GM10248 (cell line): ENCODE results near the gene TAPBP.
"Not testable (repeated sequence)": the region's sequence is repeated elsewhere in the genome, so short reads cannot be mapped to it uniquely, and the experiment has no call there.

Source experiments
- CTCF ChIA-PET: fragments of 300-600 bp; sonication (Branson Sonifier 250); formaldehyde crosslinking; extraction: SDS; loops from one replicate; lab custom pipeline; 2021; ENCODE audit warnings: antibody characterized with exemption; lab: Yijun Ruan, JAX
- POLR2A ChIA-PET: fragments of 350-650 bp; sonication (Branson Sonifier 250); formaldehyde crosslinking; extraction: SDS; loops from one replicate; lab custom pipeline; 2020; ENCODE audit warnings: antibody characterized with exemption; lab: Yijun Ruan, JAX
- DNase-seq: peaks from one replicate; pipeline ENCODE4 v3.0.0; 2012; ENCODE audit errors: extremely low spot score
- TF ChIP-seq, protein P1 (sequence below): IDR thresholded peaks from 2 replicates; pipeline ENCODE4 v1.5.1; 2012; ENCODE audit warnings: mild to moderate bottlenecking, low read depth; ENCODE audit errors: extremely low read depth, missing control alignments, control extremely low read depth

The TAPBP gene

DNA sequence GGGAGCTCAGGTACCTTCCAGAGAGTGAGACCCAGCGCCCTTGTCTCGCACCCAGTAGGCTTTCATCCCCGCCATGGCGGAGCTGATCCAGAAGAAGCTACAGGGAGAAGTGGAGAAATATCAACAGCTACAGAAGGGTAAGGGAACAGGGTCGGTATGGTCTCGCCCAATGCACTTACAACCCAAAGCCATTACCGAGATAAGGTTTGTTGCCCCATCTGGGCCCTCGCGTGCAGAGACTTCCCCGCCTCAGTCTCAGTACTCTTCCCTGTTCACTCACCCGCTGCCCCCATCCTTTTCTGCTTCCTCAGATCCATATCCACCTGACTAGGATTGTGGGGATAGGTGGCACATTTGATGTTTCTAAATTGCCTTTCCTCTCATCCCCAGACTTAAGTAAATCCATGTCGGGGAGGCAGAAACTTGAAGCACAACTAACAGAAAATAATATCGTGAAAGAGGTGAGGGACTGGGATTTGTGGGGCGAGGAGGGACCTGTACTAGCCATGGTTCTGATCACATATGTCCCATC lies 24.0 kb downstream of the TAPBP start:
- no peak for DNase-seq
- ChIA-PET POLR2A (interaction anchor here (0.8 to 1.6 kb wide), 4 partner anchors 10 to 22 kb away, joined by 4 to 17 read pairs (median 9); partner anchors contain the start of genes B3GALT4, RGL2, RPS18 and VPS52), CTCF (interaction anchor here (1.2 to 4.1 kb wide), 7 partner anchors 9 to 411 kb away, joined by 3 to 37 read pairs (median 3); partner anchors contain the start of gene B3GALT4)
- TF ChIP-seq, protein P1, sequence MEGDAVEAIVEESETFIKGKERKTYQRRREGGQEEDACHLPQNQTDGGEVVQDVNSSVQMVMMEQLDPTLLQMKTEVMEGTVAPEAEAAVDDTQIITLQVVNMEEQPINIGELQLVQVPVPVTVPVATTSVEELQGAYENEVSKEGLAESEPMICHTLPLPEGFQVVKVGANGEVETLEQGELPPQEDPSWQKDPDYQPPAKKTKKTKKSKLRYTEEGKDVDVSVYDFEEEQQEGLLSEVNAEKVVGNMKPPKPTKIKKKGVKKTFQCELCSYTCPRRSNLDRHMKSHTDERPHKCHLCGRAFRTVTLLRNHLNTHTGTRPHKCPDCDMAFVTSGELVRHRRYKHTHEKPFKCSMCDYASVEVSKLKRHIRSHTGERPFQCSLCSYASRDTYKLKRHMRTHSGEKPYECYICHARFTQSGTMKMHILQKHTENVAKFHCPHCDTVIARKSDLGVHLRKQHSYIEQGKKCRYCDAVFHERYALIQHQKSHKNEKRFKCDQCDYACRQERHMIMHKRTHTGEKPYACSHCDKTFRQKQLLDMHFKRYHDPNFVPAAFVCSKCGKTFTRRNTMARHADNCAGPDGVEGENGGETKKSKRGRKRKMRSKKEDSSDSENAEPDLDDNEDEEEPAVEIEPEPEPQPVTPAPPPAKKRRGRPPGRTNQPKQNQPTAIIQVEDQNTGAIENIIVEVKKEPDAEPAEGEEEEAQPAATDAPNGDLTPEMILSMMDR = no peak

DNA sequence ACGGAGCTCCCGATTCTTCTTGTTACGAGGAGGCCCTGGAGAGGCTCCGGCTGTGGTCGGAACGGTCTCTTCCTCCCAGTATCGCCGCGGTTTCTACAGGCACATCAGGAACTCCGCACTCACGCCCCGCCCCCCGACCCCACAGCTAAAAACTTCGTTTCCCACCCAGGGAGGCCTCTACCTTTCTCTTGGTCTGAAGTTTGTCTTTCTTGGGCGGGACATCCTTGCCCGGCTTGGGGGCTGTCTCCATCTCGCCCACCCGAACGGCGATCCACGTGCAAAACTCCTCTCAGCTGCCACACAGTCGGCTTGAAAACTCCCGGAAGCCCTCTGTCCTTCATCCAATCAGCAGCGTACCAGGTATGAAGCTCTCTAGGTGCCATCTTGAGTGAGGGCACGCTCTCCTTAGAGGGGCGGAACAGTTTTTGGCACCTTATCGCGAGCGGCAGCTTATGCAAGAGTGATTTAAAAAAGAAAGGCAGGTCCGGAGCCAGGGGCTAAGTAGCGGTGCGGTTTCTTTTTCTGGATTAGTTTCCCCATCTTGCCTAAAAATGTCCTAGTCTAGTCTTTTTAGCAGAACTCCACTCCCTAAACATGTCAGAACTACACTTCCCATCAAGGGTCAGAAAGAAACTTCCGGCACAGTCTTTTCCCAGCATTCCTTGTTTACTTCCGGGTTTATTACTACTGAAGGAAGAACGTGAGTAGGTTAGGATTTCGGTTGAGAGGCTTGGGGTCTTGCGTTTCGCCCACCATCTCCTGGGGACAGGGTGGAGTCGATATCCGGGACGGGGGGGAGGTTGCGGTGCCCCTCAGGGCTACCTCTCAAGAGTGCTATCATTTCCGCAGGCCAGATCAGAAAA lies 24.7 kb downstream of the TAPBP start, which contains the start of the genes PFDN6 and WDR46:
Gene PFDN6, plus strand, starts transcription at position 681 of the 863 bp plus-strand sequence. CDS start 256 bp downstream, outside the sequence.
Gene WDR46, minus strand, starts transcription at position 319 of the 863 bp plus-strand sequence. Its CDS starts 69 bp downstream, at position 250.
- ChIA-PET POLR2A (interaction anchor here (0.6 to 1.6 kb wide), 8 partner anchors 9 to 317 kb away, joined by 4 to 17 read pairs (median 6); partner anchors contain the start of genes B3GALT4, RGL2, RPS18 and VPS52), CTCF (interaction anchor here (1.1 to 4.1 kb wide), 9 partner anchors 8 to 412 kb away, joined by 3 to 37 read pairs (median 4); partner anchors contain the start of genes B3GALT4 and RGL2)
- peak; percentile 94 for DNase-seq
- TF ChIP-seq, protein P1 = no peak

DNA sequence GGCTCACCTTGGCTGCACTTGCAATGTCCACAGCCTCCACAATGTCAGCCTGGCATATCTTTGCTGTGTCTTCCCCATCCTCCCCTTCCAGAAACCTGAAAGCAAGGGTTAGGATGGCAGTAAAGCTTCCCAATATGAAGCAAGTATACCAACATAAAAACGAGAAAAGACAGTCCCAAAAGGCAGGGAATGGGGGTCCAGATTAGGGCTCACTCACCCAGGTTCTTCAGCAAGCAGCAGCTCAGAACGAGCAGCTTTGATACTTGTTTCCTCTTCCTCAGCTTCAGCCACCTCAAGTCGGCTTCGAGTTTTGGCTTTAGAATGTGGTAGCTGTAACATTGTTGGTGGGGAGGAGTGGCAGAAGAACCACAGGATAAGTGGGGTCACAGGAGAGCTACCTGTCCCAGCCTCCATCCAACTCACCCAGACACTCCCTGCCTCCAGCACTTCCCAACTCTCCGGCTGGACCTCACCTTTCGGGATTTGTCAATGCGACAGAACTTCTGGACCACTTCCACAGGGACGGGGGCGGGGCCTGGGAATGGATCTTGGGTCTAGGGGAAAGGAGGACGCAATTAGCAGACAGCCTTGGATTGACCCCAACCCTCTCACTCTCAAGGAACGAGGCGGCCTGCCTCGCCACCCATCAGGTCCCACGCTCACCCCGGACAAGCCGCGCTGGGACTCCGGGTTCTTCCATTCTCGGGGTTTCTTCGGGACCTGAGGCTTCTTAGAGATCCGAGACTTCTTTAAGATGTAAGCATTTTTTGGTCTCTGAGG lies 25.5 kb downstream of the TAPBP start:
- TF ChIP-seq, protein P1 = no peak
- ChIA-PET POLR2A (interaction anchor here (0.6 to 1.6 kb wide), 7 partner anchors 8 to 316 kb away, joined by 3 to 17 read pairs (median 6); partner anchors contain the start of genes RGL2, RPS18 and VPS52), CTCF (interaction anchor here (1.0 to 4.1 kb wide), 8 partner anchors 7 to 138 kb away, joined by 3 to 37 read pairs (median 4); partner anchors contain the start of genes B3GALT4 and RGL2)
- no peak for DNase-seq

DNA sequence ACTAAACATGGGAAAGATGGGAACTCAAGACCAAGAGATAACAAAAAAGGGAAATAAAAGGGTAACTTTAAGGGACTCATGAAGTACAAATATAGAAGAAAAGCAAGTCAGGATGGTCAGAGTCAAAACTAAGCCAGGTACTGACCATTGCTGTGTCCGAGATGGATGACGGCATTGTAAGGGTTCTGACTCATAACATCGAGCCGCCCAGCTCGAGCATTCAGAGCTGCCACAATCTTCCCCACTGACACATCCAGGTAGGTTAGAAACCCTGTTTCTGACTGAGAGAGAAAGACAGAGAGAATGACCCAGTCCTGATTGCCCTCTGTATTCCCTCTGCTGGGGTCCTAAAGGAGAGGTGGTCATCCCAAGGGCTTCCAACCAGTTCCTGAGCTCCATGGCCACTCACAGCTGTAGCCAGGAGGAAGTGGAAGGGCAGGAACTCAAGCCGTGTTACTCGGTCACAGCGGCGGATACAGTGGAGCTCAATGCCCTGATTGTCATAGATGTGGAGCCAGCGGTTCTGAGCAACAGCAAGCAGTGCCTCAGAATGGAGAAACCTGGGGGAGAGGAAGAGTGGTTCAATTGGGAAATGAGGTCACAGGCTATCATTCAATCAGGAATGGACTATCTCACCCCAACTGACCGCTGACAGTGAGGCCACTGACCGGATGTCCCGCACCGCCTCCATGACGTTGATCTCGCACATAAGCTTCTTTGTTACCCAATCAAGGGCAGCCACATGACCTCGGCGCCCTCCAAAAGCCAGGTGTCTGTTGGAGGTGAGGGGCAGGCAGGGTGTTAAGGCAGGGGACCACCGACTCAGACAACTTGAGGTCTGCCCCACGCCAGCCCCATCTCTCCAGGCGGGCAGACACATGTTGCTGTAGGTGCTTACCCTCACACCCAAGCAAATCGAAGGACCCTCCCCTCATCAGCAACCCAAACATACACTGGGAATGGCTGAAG lies 26.6 kb downstream of the TAPBP start:
- ChIA-PET CTCF (interaction anchor here (0.8 to 4.1 kb wide), 6 partner anchors 9 to 55 kb away, joined by 3 to 37 read pairs (median 3); partner anchors contain the start of genes B3GALT4, RGL2, RPS18 and VPS52), POLR2A (interaction anchor here (0.6 to 1.2 kb wide), 3 partner anchors 16 to 1033 kb away, joined by 3 to 6 read pairs (median 5); partner anchors contain the start of genes RPS18 and VPS52)
- TF ChIP-seq, protein P1 = no peak
- DNase-seq = no peak

DNA sequence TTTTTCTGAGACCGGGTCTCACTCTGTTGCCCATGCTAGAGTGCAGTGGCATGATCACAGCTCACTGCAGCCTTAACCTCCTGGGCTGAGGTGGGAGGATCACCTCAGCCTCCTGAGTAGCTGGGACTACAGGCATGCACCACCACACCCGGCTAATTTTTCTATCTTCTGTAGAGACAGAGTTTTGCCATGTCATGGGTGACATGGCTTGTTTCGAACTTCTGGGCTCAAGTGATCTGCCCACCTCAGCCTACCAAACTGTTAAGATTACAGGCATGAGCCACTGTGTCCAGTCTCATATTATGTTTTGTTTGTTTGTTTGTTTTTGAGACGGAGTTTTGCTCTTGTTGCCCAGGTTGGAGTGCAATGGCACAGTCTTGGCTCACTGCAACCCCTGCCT lies 28.7 kb downstream of the TAPBP start:
- POLR2A ChIA-PET, CTCF ChIA-PET, DNase-seq: not testable (repeated sequence)
